SHP77 treated with DMSO at 0.1 percent for 48 hours (cell line): ENCODE results near the gene MAPKAPK2.

Source experiments
- DNase-seq: peaks from one replicate; lab custom pipeline; 2025; lab: John Stamatoyannopoulos, UW

The MAPKAPK2 gene

GRCh38 chr1:206683313-206683712 is 1.4 kb upstream of the MAPKAPK2 start:
- no peak for DNase-seq

DNA sequence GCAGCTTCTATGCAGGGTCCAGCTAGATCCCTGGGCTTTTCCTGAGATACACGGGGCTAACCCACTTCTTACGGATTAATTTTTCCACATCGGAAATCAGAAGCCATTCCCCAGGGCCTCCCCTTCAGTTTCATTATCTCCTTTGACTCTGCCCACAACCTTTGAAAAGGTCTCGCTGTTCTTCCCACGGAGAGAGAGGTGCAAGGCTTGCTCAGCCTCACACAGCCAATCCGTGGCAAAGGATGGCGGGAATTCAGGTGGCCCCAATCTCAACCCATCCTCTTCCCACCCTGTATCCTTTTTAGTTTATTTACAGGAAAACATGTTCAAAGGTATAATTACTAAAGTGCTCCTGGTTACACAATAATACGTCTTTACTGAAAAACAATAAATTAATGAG is 702 bp upstream of the MAPKAPK2 start:
- no peak for DNase-seq

DNA sequence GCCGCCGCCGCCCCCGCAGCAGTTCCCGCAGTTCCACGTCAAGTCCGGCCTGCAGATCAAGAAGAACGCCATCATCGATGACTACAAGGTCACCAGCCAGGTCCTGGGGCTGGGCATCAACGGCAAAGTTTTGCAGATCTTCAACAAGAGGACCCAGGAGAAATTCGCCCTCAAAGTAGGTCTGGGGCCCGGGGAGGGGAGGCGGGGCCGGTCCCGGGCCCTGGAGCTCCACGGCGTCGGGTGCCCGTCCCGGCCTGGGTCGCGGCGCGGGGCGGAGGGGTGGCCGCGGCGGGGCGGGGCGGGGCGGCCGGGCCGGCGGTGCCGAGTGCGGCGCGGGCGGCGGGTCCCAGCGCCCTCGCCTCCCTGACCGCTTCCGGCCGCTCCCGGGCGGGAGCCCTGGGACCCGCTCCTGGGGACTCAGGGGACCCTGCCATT is 646 bp downstream of the MAPKAPK2 start:
- no peak for DNase-seq

GRCh38 chr1:206685769-206686477 is 1.2 kb downstream of the MAPKAPK2 start:
- DNase-seq, result no peak

DNA sequence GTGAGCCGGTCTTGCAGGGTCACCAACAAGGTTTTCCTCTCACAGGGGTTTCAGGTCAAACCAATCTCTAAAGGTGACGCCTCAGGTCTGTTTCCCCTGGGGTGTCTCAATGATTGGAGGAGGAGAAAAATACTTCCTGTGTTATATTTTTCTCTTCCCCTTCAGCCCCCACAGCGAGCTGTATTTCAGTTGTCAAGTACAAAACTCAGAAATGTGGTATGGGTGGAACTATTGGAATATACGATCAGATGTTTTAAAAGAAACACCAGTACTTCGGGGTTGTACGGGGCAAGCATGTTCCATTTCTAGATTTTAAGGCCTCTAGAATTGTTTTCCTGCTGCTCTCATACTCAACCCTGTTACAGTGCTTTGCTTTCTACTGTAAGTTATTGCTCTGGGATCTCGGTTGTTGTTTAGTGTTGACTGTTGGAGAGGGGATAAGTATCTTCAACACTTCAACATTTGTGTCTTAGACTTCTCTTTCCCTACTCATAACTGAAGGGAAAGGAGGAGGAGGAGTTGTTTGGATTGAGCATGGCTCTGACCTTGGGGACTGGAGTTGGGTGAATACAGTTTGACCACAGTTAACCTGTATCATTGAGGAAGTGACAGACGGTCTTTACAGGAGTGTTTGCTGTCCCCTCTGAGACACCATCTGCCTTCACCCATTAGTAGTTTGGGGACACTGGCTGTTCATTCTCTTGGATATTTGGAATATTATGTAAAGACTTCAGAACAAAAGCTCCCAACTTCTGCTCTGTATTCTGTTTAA is 2.0 kb downstream of the MAPKAPK2 start:
- no peak for DNase-seq

GRCh38 chr1:206687251-206687914 is 2.7 kb downstream of the MAPKAPK2 start:
- no peak for DNase-seq

DNA sequence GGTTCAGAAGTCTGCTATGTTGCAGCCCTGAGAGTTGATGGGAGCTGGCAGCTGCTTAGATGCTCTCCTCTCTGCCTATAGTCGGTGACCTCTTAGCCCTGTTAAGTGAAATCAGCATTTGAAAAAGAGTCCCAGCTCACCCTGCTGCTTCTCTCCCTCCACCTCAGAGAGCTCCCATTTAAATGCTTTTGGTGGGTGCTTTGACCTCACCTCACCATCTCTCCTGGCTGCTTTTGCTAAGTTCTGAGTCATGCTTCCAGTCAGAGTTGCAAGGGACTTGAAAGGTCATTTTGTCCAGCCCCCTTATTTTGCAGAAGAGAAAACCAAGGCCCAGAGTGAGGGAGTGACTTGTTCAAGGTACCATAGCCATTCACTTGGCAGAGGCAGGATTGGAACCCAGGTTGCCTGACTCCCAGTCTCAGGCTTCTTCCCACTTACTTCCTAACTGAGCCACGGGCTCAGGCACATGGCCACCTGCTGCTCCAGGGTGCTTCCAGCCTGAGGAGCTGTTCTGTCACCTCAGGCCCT is 3.3 kb downstream of the MAPKAPK2 start:
- DNase-seq, result no peak

DNA sequence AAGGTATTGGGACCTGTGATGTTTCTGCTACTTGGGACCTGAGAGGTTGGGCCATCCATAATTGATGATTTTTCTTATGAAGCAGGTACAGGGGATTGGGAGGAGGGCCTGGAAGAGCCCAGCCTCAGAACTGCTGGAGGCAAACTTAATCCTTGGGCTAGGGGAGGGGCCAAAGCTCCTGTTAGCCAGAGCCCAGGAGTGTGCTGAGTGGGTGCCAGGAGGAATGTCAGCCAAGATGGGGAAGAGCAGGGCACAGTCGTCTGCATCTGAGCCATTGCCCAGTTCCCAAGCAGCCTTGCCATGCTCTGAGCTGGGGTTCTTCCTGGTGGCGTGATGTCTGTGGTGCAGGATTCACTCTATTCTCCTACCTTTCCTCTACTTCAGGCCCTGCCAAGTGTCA is 5.8 kb downstream of the MAPKAPK2 start:
- DNase-seq, result no peak

- DNase-seq, result no peak
Observed at GRCh38 chr1:206691604-206692003, 6.9 kb downstream of the MAPKAPK2 start.

- peak; percentile 45 for DNase-seq
Observed at GRCh38 chr1:206693029-206693428, 8.3 kb downstream of the MAPKAPK2 start.

DNA sequence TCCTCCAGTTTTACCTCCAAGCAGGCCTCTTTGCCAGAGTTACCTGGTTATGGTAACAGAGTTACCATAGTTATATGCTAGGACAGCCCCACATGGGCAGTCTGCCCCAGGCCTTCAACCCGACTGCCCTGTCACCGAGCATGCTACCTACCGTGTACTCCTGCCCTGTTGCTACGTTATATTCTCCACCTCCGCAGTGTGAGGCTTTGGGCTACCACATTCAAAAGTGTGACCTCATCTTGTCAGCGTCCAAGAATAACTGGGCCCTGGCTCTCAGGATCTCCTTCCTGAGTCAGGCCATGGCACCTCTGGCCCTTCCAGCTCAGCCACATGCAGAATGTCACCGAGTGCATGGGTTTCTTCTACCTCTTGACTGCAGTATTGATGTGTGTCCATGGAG is 8.9 kb downstream of the MAPKAPK2 start:
- DNase-seq, result no peak

DNA sequence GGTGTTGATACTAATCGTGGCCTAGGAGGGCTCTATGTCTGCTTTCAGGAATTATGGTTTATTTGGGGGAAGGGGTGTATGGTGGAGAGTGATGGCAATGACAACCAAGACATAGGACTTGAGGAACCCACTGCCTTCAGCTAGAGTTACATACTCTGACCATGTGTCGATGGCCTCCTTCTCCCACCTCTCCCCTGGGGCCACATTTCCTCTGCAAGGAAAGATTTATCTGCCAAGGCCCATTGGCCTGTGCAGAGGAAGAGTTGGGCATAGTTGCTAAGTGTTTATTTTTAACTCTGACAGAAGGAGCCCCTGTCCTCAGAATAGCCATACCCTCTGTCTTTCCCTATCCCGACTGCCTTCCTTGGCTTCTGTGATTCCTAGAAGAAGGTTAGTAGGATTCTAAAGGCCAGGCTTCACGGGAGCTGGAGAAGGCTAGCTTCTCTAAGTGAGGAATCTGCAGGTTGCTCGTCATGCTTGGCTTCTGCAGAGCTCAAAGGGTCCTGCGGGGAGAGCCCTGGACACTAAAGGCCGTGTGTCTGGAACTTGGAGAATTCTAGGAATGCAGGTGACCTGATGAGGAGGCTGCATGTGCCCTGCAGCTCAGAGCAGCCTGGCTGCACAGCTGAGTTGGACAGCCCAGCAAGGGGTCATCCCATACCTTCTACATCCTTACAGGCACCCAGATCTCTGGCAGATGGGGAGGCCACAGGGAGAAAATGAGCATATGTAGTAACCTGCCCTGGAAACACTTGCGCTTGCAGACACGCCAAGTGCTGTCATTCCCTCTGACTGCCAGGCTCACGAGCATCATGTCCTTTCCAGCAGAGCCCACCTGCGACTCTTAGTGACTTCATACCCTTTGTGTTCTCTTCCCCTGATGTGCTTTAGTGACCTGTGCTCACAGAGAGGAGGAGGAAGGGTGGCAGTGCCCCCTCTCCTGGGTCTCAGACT is 9.7 kb downstream of the MAPKAPK2 start:
- no peak for DNase-seq

DNA sequence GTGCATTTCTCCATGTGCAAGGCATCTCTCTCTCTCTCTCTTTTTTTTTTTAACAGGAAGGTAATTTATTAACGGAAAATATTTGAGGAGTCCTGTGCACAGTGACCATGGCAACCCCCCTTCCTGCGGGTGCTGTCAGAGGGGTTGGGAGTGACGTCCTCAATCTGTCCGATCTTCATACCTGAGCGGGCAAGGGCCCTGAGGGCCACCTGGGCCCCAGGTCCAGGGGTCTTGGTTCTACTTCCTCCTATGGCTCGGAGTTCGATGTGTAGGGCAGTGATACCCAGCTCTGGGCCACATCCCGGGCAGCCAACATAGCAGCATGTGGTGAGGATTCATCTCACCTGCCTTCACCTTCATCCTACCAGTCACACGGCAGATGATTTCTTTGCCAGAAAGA is 11.0 kb downstream of the MAPKAPK2 start:
- no peak for DNase-seq

GRCh38 chr1:206696812-206697585 is 12.3 kb downstream of the MAPKAPK2 start:
- DNase-seq, result no peak

DNA sequence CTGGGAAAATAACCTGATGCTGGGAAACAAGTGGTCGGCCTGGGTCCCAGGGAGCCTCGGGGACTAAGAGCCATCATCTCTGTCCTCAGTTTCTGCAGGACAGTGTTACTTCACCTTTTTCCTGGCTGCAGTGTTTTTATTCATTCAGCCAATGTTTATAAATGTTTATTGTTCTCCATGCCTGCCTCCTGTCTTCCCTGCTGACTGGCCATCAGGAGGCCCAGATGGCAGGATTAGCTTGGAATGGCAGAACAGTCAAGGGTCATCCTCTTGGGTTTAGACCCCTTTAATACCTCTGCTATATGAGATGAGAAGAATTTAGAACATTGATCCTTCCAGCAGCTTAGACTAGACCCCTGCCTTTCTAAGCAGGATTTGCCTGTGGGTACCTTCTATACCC is 13.3 kb downstream of the MAPKAPK2 start:
- no peak for DNase-seq

DNA sequence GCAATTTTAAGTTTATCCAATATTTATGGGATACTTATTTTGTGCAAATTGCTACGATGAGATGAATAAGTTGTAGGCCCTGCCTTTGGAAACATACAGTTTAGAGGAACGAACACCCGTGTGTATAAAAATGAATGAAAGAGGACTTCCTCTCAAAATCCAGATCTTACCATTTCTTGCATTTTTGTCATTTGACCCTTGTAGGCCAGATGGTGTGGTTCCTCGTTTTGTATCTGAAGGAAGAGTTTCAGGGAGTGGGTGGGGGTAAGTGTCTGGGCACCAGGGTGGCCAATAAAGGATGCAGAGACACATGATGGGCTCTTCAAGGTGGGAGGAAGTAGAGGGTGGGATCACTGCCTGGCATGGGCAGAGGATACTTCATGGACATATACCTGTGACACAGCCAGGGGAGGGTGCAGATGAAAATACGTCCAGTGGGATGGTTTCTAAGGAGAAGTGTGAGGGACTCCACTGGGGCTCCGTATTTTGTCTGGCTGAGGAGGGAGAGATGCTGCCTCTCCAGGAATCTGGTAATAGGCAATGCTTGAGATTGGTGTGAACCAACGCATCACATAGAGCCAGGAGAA is 14.4 kb downstream of the MAPKAPK2 start:
- no peak for DNase-seq

GRCh38 chr1:206699626-206700025 is 14.9 kb downstream of the MAPKAPK2 start:
- DNase-seq, result no peak

- DNase-seq, result peak; percentile 67
Observed at GRCh38 chr1:206700445-206701036, 15.8 kb downstream of the MAPKAPK2 start.

- DNase-seq, result no peak
Observed at GRCh38 chr1:206702260-206702659, 17.6 kb downstream of the MAPKAPK2 start.

DNA sequence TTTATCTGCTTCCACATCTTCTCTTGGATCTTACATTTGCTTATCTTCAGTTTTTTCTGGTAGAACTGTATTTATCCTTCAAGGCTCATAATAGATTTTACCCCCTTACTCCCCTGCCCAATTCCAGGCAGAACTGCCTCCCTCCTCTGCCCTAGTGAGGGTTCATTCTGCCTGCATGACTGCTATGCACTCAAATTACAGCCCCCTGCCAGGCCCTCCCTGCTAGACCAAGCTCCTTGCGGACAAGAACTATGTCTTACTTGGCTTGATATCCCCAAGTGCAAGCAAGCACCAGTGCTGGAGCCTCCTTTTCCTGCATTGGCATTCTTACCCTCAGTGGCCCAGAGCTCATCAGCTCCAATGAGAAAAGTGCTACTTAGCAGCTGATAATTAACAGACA is 18.1 kb downstream of the MAPKAPK2 start:
- DNase-seq, result no peak
